AG04450 (cell line): ENCODE measurements around the gene AHNAK2. TPM values are rescaled to one million over a fixed set of nuclear protein-coding genes. Genes with fewer than 3 reads are reported as not detected.
"Not testable (repeated sequence)": the region's sequence is repeated elsewhere in the genome, so short reads cannot be mapped to it uniquely, and the experiment has no call there.

Source experiments
- CTCF ChIA-PET: fragments of 300-600, 350-600 bp; formaldehyde crosslinking; extraction: SDS; loops from one replicate; lab custom pipeline; 2022; ENCODE audit warnings: antibody characterized with exemption, inconsistent platforms; lab: Charles Lee
- POLR2A ChIA-PET: fragments of 350-600 bp; formaldehyde crosslinking; extraction: SDS; loops from one replicate; lab custom pipeline; 2021; ENCODE audit warnings: antibody characterized with exemption, inconsistent platforms; lab: Yijun Ruan, JAX
- DNase-seq: peaks from one replicate; pipeline ENCODE4 v3.0.0-alpha.2; 2011; ENCODE audit warnings: low read depth, low spot score
- H3K27ac ChIP-seq: one replicate; pipeline ENCODE4 v1.5.1; 2012; ENCODE audit warnings: low read depth, low read length, control low read depth
- H3K27me3 ChIP-seq: one replicate; pipeline ENCODE4 v1.6.0; 2012; ENCODE audit warnings: low read length; ENCODE audit not compliant: control insufficient read depth, insufficient read depth
- H3K4me3 ChIP-seq: 2 replicates; pipeline ENCODE4 v1.5.1; 2011; ENCODE audit warnings: mild to moderate bottlenecking, low read depth, low read length, control low read depth
- H3K9me3 ChIP-seq: 2 replicates; pipeline ENCODE4 v1.5.1; 2012; ENCODE audit warnings: low read length; ENCODE audit not compliant: control insufficient read depth, insufficient read depth
- CTCF ChIP-seq: IDR thresholded peaks from 2 replicates; pipeline ENCODE4 v1.5.1; 2011; ENCODE audit warnings: low read depth, low read length, control low read depth, inconsistent platforms
- polyA minus RNA-seq: library from RNA; depleted of rRNA, polyadenylated mRNA; stranded (reverse); fragments of >200 nt; gene quantifications from 2 replicates; pipeline ENCODE4 v1.2.3, GENCODE V29; 2011; rRNA and poly(A)+ RNA removed
- polyA plus RNA-seq: library from polyadenylated mRNA; depleted of rRNA; stranded (reverse); fragments of >200 nt; gene quantifications from 2 replicates; pipeline ENCODE4 v1.2.3, GENCODE V29; 2011; rRNA removed

Gene AHNAK2
- polyA plus RNA-seq: 10.0 and 10.5 TPM in 2 replicates
- 40.9 and 45.1 TPM in 2 replicates for polyA minus RNA-seq

- peak; percentile 20 for DNase-seq
- ChIA-PET CTCF (interaction anchor here (0.6 to 6.2 kb wide), 2 partner anchors 68 kb away, joined by 4 to 127 read pairs; no protein-coding TSS in a partner anchor), POLR2A (interaction anchor here (0.5 kb wide), 1 partner anchor 89 kb away, joined by 3 read pairs; no protein-coding TSS in a partner anchor)
- Histone ChIP-seq H3K27ac (no peak within 1 kb of the TSS), H3K27me3 (peaks cover 2% of the 10 kb centered on the region), H3K4me3 (peak within 1 kb of the TSS; percentile 58), H3K9me3 (no peaks in the 10 kb centered on the region; the same call in 1 of the 2 replicates)
- TF ChIP-seq CTCF: no peak
These were observed at the start of gene AHNAK2 for GRCh38 chr14:104977681-104978653. TSS of gene AHNAK2 (minus strand) at chr14:104978374. CDS start at chr14:104978237, 137 bp downstream.

- POLR2A ChIA-PET: interaction anchor here (0.7 kb wide), 1 partner anchor 28 kb away, joined by 3 read pairs; no protein-coding TSS in a partner anchor
- H3K4me3 ChIP-seq, H3K27ac ChIP-seq, H3K27me3 ChIP-seq, H3K9me3 ChIP-seq, DNase-seq: not testable (repeated sequence)
- CTCF ChIA-PET: interaction anchor here (0.9 kb wide), 1 partner anchor 18 kb away, joined by 5 read pairs; no protein-coding TSS in a partner anchor
These were observed 49.5 kb upstream of the AHNAK2 start for GRCh38 chr14:105027718-105028117.

- ChIA-PET POLR2A (interaction anchor here (0.7 kb wide), 1 partner anchor 27 kb away, joined by 3 read pairs; no protein-coding TSS in a partner anchor), CTCF (no interaction called here)
- no peak for TF ChIP-seq CTCF
- H3K4me3 ChIP-seq: no peak overlapping the region
- DNase-seq: no peak
- no peaks in the 10 kb centered on the region for H3K27me3 ChIP-seq
- H3K9me3 ChIP-seq: peaks cover 4% of the 10 kb centered on the region; the same call in 1 of the 2 replicates
- peak overlapping the region; percentile 21 for H3K27ac ChIP-seq
These were observed 48.8 kb upstream of the AHNAK2 start for GRCh38 chr14:105026802-105027563.

- POLR2A ChIA-PET: no interaction called here
- no peaks in the 10 kb centered on the region for H3K27me3 ChIP-seq
- no peak overlapping the region for H3K4me3 ChIP-seq
- no peak for DNase-seq
- CTCF ChIA-PET: interaction anchor here (0.9 to 1.0 kb wide), 2 partner anchors 20 to 49 kb away, joined by 3 read pairs; no protein-coding TSS in a partner anchor
- H3K9me3 ChIP-seq: peaks cover 4% of the 10 kb centered on the region; the same call in 1 of the 2 replicates
- no peak for TF ChIP-seq CTCF
- no peak overlapping the region for H3K27ac ChIP-seq
These were observed 48.0 kb upstream of the AHNAK2 start for GRCh38 chr14:105026033-105026785.
